ENCODE data around the gene SPHK1. TPM values are rescaled to one million over a fixed set of nuclear protein-coding genes. Genes with fewer than 3 reads are reported as not detected.

SPHK1 gene
- total and polyA plus RNA-seq, 2 experiments from 2014 or later = 72.3 to 113 TPM

- Histone ChIP-seq H3K9me3 (ENCODE audit: low read depth) (no peaks in the 10 kb centered on the region), H3K9ac (no peak overlapping the region), H3K27ac (no peak overlapping the region), H4K20me1 (ENCODE audit: insufficient read depth) (no peaks in the 10 kb centered on the region), H3K4me1 (ENCODE audit: insufficient read depth) (peaks cover 6% of the 10 kb centered on the region; the same call in 1 of the 2 replicates), H3K79me2 (ENCODE audit: insufficient read depth) (peaks cover 82% of the 10 kb centered on the region), H2AFZ (no peak overlapping the region), H3K9me2 (ENCODE audit: insufficient read depth) (no peaks in the 10 kb centered on the region), H3K36me3 (ENCODE audit: low read depth) (no peaks in the 10 kb centered on the region), H3K4me3 (no peak overlapping the region), H3F3A (ENCODE audit: insufficient read depth) (no peaks in the 10 kb centered on the region), H3K27me3 (replicated peaks; ENCODE audit: insufficient read depth) (no peaks in the 10 kb centered on the region), H3K4me2 (ENCODE audit: unreplicated experiment) (no peak overlapping the region)
- no peak for DNase-seq
- TF ChIP-seq EZH2phosphoT487 (IDR thresholded peaks at IDR 0.05; ENCODE audit: insufficient read depth, low read depth) (no peak), EZH2 (IDR thresholded peaks at IDR 0.05; ENCODE audit: insufficient read depth, poor library complexity, severe bottlenecking) (no peak)
- in situ Hi-C loops (cut with MboI) = no loop called here
- WGBS, 2 experiments (ENCODE audit: low coverage in 1 of 2, low lambda C conversion rate in 2 of 2, missing lambda C conversion rate in 2 of 2) = 94 to 96% methylated on average over 15 of the region's 15 CpGs
Measured at GRCh38 chr17:76410328-76410965, 26.0 kb downstream of the SPHK1 start.

GRCh38 chr17:76411247-76411646, 26.8 kb downstream of the SPHK1 start:
- H2AFZ ChIP-seq = no peak overlapping the region
- no peak for DNase-seq
- no peaks in the 10 kb centered on the region for H3K36me3 ChIP-seq (ENCODE audit: low read depth)
- no peaks in the 10 kb centered on the region for H3K9me3 ChIP-seq (ENCODE audit: low read depth)
- no peak overlapping the region for H3K4me3 ChIP-seq
- H3K9ac ChIP-seq = no peak overlapping the region
- peaks cover 6% of the 10 kb centered on the region; the same call in 1 of the 2 replicates for H3K4me1 ChIP-seq (ENCODE audit: insufficient read depth)
- H4K20me1 ChIP-seq (ENCODE audit: insufficient read depth) = no peaks in the 10 kb centered on the region
- H3K27ac ChIP-seq = no peak overlapping the region
- H3K4me2 ChIP-seq (ENCODE audit: unreplicated experiment) = no peak overlapping the region
- 89 to 90% methylated on average over 5 of the region's 5 CpGs for WGBS, 2 experiments (ENCODE audit: low coverage in 1 of 2, low lambda C conversion rate in 2 of 2, missing lambda C conversion rate in 2 of 2)
- no peaks in the 10 kb centered on the region for H3F3A ChIP-seq (ENCODE audit: insufficient read depth)
- TF ChIP-seq EZH2phosphoT487 (IDR thresholded peaks at IDR 0.05; ENCODE audit: insufficient read depth, low read depth) (no peak), EZH2 (IDR thresholded peaks at IDR 0.05; ENCODE audit: insufficient read depth, poor library complexity, severe bottlenecking) (no peak)
- no peaks in the 10 kb centered on the region for H3K27me3 ChIP-seq (replicated peaks; ENCODE audit: insufficient read depth)
- in situ Hi-C loops (cut with MboI) = no loop called here
- no peaks in the 10 kb centered on the region for H3K9me2 ChIP-seq (ENCODE audit: insufficient read depth)
- H3K79me2 ChIP-seq (ENCODE audit: insufficient read depth) = peaks cover 83% of the 10 kb centered on the region

- no peak overlapping the region for H2AFZ ChIP-seq
- no peak overlapping the region for H3K4me3 ChIP-seq
- peaks cover 6% of the 10 kb centered on the region; the same call in 1 of the 2 replicates for H3K4me1 ChIP-seq (ENCODE audit: insufficient read depth)
- WGBS, 2 experiments (ENCODE audit: low coverage in 1 of 2, low lambda C conversion rate in 2 of 2, missing lambda C conversion rate in 2 of 2) = 43% methylated on average over 21 of the region's 21 CpGs
- no peak overlapping the region for H3K4me2 ChIP-seq (ENCODE audit: unreplicated experiment)
- peaks cover 82% of the 10 kb centered on the region for H3K79me2 ChIP-seq (ENCODE audit: insufficient read depth)
- H4K20me1 ChIP-seq (ENCODE audit: insufficient read depth) = no peaks in the 10 kb centered on the region
- TF ChIP-seq EZH2 (IDR thresholded peaks at IDR 0.05; ENCODE audit: insufficient read depth, poor library complexity, severe bottlenecking) (no peak), EZH2phosphoT487 (IDR thresholded peaks at IDR 0.05; ENCODE audit: insufficient read depth, low read depth) (no peak)
- no peaks in the 10 kb centered on the region for H3K27me3 ChIP-seq (replicated peaks; ENCODE audit: insufficient read depth)
- DNase-seq = peak; percentile 51
- H3K9me2 ChIP-seq (ENCODE audit: insufficient read depth) = no peaks in the 10 kb centered on the region
- H3F3A ChIP-seq (ENCODE audit: insufficient read depth) = no peaks in the 10 kb centered on the region
- no peaks in the 10 kb centered on the region for H3K36me3 ChIP-seq (ENCODE audit: low read depth)
- no peaks in the 10 kb centered on the region for H3K9me3 ChIP-seq (ENCODE audit: low read depth)
- in situ Hi-C loops (cut with MboI) = no loop called here
- no peak overlapping the region for H3K27ac ChIP-seq
- H3K9ac ChIP-seq = no peak overlapping the region
Measured at GRCh38 chr17:76414334-76415295, 30.2 kb downstream of the SPHK1 start.

GRCh38 chr17:76415786-76416185, 31.4 kb downstream of the SPHK1 start:
- Histone ChIP-seq H3K9me3 (ENCODE audit: low read depth) (no peaks in the 10 kb centered on the region), H3K4me3 (no peak overlapping the region), H3K4me2 (ENCODE audit: unreplicated experiment) (no peak overlapping the region), H3F3A (ENCODE audit: insufficient read depth) (no peaks in the 10 kb centered on the region), H2AFZ (no peak overlapping the region), H4K20me1 (ENCODE audit: insufficient read depth) (no peaks in the 10 kb centered on the region), H3K27me3 (replicated peaks; ENCODE audit: insufficient read depth) (no peaks in the 10 kb centered on the region), H3K4me1 (ENCODE audit: insufficient read depth) (peaks cover 6% of the 10 kb centered on the region; the same call in 1 of the 2 replicates), H3K36me3 (ENCODE audit: low read depth) (no peaks in the 10 kb centered on the region), H3K9ac (no peak overlapping the region), H3K9me2 (ENCODE audit: insufficient read depth) (no peaks in the 10 kb centered on the region), H3K79me2 (ENCODE audit: insufficient read depth) (peaks cover 82% of the 10 kb centered on the region), H3K27ac (no peak overlapping the region)
- no peak for DNase-seq
- WGBS, 2 experiments (ENCODE audit: low coverage in 1 of 2, low lambda C conversion rate in 2 of 2, missing lambda C conversion rate in 2 of 2) = 89 to 90% methylated on average over 15 of the region's 15 CpGs
- TF ChIP-seq EZH2 (IDR thresholded peaks at IDR 0.05; ENCODE audit: insufficient read depth, poor library complexity, severe bottlenecking) (no peak), EZH2phosphoT487 (IDR thresholded peaks at IDR 0.05; ENCODE audit: insufficient read depth, low read depth) (no peak)
- in situ Hi-C loops (cut with MboI) = no loop called here
